HEK293 (cell line): ENCODE data around the gene ABCB10.

Experiments used
- CTCF ChIP-seq: fragments of 450-650 bp; formaldehyde crosslinking; IDR thresholded peaks from 2 replicates; pipeline ENCODE4 v1.5.1; 2016; ENCODE audit warnings: missing biosample characterization, missing genetic modification characterization
- GFI1B ChIP-seq: fragments of 450-650 bp; formaldehyde crosslinking; IDR thresholded peaks from 2 replicates; pipeline ENCODE4 v1.5.1; 2016; ENCODE audit warnings: missing biosample characterization, missing genetic modification characterization
- KLF8 ChIP-seq: fragments of 450-650 bp; formaldehyde crosslinking; IDR thresholded peaks from 2 replicates; pipeline ENCODE4 v1.5.1; 2016; ENCODE audit warnings: missing biosample characterization, missing genetic modification characterization
- ZNF10 ChIP-seq: fragments of 450-650 bp; formaldehyde crosslinking; IDR thresholded peaks from 2 replicates; pipeline ENCODE4 v1.5.1; 2017; ENCODE audit warnings: missing biosample characterization, missing genetic modification characterization
- ZNF112 ChIP-seq: fragments of 450-650 bp; formaldehyde crosslinking; IDR thresholded peaks from 2 replicates; pipeline ENCODE4 v1.5.0; 2017; ENCODE audit warnings: missing biosample characterization, missing genetic modification characterization
- ZNF274 ChIP-seq, 2 experiments: fragments of 200-500 bp in 1 of 2; fragments of 450-650 bp in 1 of 2; sonication (Bioruptor generic) in 1 of 2; formaldehyde crosslinking in 1 of 2; IDR thresholded peaks; 2 replicates each; pipeline versions ENCODE4 v1.5.1 to v1.6.1; 2014 to 2016; ENCODE audit warnings: borderline replicate concordance in 1 of 2, inconsistent platforms in 1 of 2, low read length in 1 of 2, missing biosample characterization in 1 of 2, missing genetic modification characterization in 1 of 2
- ZNF423 ChIP-seq: fragments of 450-650 bp; formaldehyde crosslinking; IDR thresholded peaks from 2 replicates; pipeline ENCODE4 v1.5.1; 2016; ENCODE audit warnings: missing biosample characterization, missing genetic modification characterization
- ZNF639 ChIP-seq: fragments of 450-650 bp; formaldehyde crosslinking; IDR thresholded peaks from 2 replicates; pipeline ENCODE4 v1.5.1; 2016; ENCODE audit warnings: missing biosample characterization, missing genetic modification characterization
- ZNF658 ChIP-seq: fragments of 450-650 bp; formaldehyde crosslinking; IDR thresholded peaks from 2 replicates; pipeline ENCODE4; 2016; ENCODE audit warnings: missing biosample characterization, missing genetic modification characterization
- TF ChIP-seq, protein P1 (sequence below): fragments of 450-650 bp; formaldehyde crosslinking; IDR thresholded peaks from 2 replicates; pipeline ENCODE4 v1.5.0; 2017; ENCODE audit warnings: missing biosample characterization, missing genetic modification characterization, borderline replicate concordance
- TF ChIP-seq, protein P2 (sequence below): fragments of 450-650 bp; formaldehyde crosslinking; IDR thresholded peaks from 2 replicates; pipeline ENCODE4 v1.5.1; 2016; ENCODE audit warnings: missing biosample characterization, missing genetic modification characterization, low read depth

DNA sequence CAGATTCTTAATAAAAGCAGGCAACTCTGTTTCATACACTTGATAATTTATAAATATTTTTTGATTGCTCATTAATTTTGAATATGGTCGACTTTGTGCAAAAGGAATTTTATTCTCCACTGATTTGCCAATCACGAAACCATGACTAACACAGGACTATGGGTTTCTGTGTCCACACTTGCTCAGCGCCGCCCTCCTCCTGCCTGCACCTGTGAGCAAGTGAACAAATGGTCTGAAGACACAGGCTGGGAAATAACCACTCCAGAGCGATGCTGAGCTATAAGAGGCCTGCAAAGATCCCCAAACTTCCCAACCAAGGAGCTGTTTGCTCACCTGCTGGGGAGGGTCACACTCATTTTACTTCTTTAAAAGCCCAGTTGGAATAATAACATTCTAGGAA is 19.6 kb downstream of the ABCB10 start:
- TF ChIP-seq KLF8 (tag by site-specific recombination): no peak
- no peak for TF ChIP-seq ZNF639
- no peak for TF ChIP-seq CTCF (tag by site-specific recombination)
- TF ChIP-seq ZNF423 (tag by site-specific recombination): no peak
- TF ChIP-seq ZNF112 (tag by site-specific recombination): no peak
- TF ChIP-seq, protein P1, sequence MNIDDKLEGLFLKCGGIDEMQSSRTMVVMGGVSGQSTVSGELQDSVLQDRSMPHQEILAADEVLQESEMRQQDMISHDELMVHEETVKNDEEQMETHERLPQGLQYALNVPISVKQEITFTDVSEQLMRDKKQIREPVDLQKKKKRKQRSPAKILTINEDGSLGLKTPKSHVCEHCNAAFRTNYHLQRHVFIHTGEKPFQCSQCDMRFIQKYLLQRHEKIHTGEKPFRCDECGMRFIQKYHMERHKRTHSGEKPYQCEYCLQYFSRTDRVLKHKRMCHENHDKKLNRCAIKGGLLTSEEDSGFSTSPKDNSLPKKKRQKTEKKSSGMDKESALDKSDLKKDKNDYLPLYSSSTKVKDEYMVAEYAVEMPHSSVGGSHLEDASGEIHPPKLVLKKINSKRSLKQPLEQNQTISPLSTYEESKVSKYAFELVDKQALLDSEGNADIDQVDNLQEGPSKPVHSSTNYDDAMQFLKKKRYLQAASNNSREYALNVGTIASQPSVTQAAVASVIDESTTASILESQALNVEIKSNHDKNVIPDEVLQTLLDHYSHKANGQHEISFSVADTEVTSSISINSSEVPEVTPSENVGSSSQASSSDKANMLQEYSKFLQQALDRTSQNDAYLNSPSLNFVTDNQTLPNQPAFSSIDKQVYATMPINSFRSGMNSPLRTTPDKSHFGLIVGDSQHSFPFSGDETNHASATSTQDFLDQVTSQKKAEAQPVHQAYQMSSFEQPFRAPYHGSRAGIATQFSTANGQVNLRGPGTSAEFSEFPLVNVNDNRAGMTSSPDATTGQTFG (tag by site-specific recombination): no peak
- TF ChIP-seq ZNF274 (IDR thresholded peaks at IDR 0.05; ENCODE audit: low read length): no peak
- no peak for TF ChIP-seq ZNF274 (tag by site-specific recombination; IDR thresholded peaks at IDR 0.05; ENCODE audit: borderline replicate concordance)
- TF ChIP-seq GFI1B: no peak
- no peak for TF ChIP-seq ZNF10
- TF ChIP-seq ZNF658: no peak
- TF ChIP-seq, protein P2, sequence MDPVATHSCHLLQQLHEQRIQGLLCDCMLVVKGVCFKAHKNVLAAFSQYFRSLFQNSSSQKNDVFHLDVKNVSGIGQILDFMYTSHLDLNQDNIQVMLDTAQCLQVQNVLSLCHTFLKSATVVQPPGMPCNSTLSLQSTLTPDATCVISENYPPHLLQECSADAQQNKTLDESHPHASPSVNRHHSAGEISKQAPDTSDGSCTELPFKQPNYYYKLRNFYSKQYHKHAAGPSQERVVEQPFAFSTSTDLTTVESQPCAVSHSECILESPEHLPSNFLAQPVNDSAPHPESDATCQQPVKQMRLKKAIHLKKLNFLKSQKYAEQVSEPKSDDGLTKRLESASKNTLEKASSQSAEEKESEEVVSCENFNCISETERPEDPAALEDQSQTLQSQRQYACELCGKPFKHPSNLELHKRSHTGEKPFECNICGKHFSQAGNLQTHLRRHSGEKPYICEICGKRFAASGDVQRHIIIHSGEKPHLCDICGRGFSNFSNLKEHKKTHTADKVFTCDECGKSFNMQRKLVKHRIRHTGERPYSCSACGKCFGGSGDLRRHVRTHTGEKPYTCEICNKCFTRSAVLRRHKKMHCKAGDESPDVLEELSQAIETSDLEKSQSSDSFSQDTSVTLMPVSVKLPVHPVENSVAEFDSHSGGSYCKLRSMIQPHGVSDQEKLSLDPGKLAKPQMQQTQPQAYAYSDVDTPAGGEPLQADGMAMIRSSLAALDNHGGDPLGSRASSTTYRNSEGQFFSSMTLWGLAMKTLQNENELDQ: no peak
